SK-N-SH treated with all-trans-retinoic acid at 6 μM for 48 hours (cell line): ENCODE data around the gene TECR.

Experiments
- CREB5 ChIP-seq: fragments of 250-450 bp; sonication (Bioruptor Pico); IDR thresholded peaks from 2 replicates; pipeline ENCODE4 v1.5.1; 2020; ENCODE audit warnings: low read depth, mild to moderate bottlenecking, moderate library complexity
- CSDC2 ChIP-seq: fragments of 250-450 bp; sonication (Bioruptor Pico); IDR thresholded peaks from 2 replicates; pipeline ENCODE4 v1.5.0; 2020; ENCODE audit warnings: mild to moderate bottlenecking, moderate library complexity
- CSRNP3 ChIP-seq: fragments of 250-450 bp; sonication (Bioruptor Pico); IDR thresholded peaks from 2 replicates; pipeline ENCODE4 v1.5.1; 2021; ENCODE audit warnings: mild to moderate bottlenecking, moderate library complexity
- ESRRG ChIP-seq: fragments of 250-450 bp; sonication (Bioruptor Pico); IDR thresholded peaks from 2 replicates; pipeline ENCODE4 v1.6.1; 2021; ENCODE audit warnings: mild to moderate bottlenecking
- OSR1 ChIP-seq: fragments of 250-450 bp; sonication (Bioruptor Pico); IDR thresholded peaks from 2 replicates; pipeline ENCODE4 v1.8.0; 2022; ENCODE audit warnings: moderate library complexity, mild to moderate bottlenecking, inconsistent platforms
- PATZ1 ChIP-seq: fragments of 250-450 bp; sonication (Bioruptor Pico); IDR thresholded peaks from 2 replicates; pipeline ENCODE4 v1.8.0; 2020; ENCODE audit warnings: mild to moderate bottlenecking, moderate library complexity, borderline replicate concordance
- POU6F1 ChIP-seq: fragments of 250-450 bp; sonication (Bioruptor Pico); IDR thresholded peaks from 2 replicates; pipeline ENCODE4 v1.8.0; 2021; ENCODE audit warnings: low read depth, mild to moderate bottlenecking, moderate library complexity, borderline replicate concordance
- PPARA ChIP-seq: fragments of 250-450 bp; sonication (Bioruptor Pico); IDR thresholded peaks from 2 replicates; pipeline ENCODE4 v1.5.0; 2020; ENCODE audit warnings: mild to moderate bottlenecking, borderline replicate concordance
- RARB ChIP-seq: fragments of 250-450 bp; sonication (Bioruptor Pico); IDR thresholded peaks from 2 replicates; pipeline ENCODE4 v1.8.0; 2021; ENCODE audit warnings: mild to moderate bottlenecking, moderate library complexity
- TCF4 ChIP-seq: fragments of 250-450 bp; sonication (Bioruptor Pico); IDR thresholded peaks from 2 replicates; pipeline ENCODE4 v1.8.0; 2021; ENCODE audit warnings: mild to moderate bottlenecking, moderate library complexity, borderline replicate concordance
- TOX ChIP-seq: fragments of 250-450 bp; sonication (Bioruptor Pico); IDR thresholded peaks from 2 replicates; pipeline ENCODE4 v1.8.0; 2021; ENCODE audit warnings: mild to moderate bottlenecking, moderate library complexity, borderline replicate concordance
- ZFP30 ChIP-seq: fragments of 450-650 bp; formaldehyde crosslinking; IDR thresholded peaks from 2 replicates; pipeline ENCODE4 v1.5.0; 2022; ENCODE audit warnings: mild to moderate bottlenecking, moderate library complexity
- ZNF8 ChIP-seq: fragments of 450-650 bp; formaldehyde crosslinking; IDR thresholded peaks from 2 replicates; pipeline ENCODE4 v1.5.0; 2020; ENCODE audit warnings: mild to moderate bottlenecking, moderate library complexity

GRCh38 chr19:14516048-14516534 is 13.3 kb upstream of the TECR start:
- TF ChIP-seq CSRNP3 (CRISPR knock-in tag) (no peak), PPARA (CRISPR knock-in tag) (no peak), ZFP30 (CRISPR knock-in tag) (no peak), ZNF8 (CRISPR knock-in tag) (no peak), PATZ1 (no peak), TCF4 (no peak), OSR1 (no peak), RARB (CRISPR knock-in tag) (no peak), TOX (CRISPR knock-in tag) (no peak), POU6F1 (CRISPR knock-in tag) (no peak), CSDC2 (CRISPR knock-in tag) (no peak), ESRRG (CRISPR knock-in tag) (no peak), CREB5 (CRISPR knock-in tag) (no peak)
